ENCODE results near the gene DGCR8. TPM values are rescaled to one million over a fixed set of nuclear protein-coding genes. Genes with fewer than 3 reads are reported as not detected.

Gene DGCR8
- total RNA-seq, 1 donor, result 44.2 TPM

GRCh38 chr22:20137671-20138416, 57.8 kb downstream of the DGCR8 start:
- DNase-seq (ENCODE audit: insufficient read length, low spot score, missing footprints), result no peak
- H3K27me3 ChIP-seq (ENCODE audit: insufficient read depth, low read length), result no peaks in the 10 kb centered on the region
- peaks cover 50% of the 10 kb centered on the region for H4K20me1 ChIP-seq (ENCODE audit: insufficient read depth, low read length)
- no peak overlapping the region for H3K4me3 ChIP-seq (ENCODE audit: insufficient read depth, low read length)
- H3K79me2 ChIP-seq (ENCODE audit: insufficient read depth, low read length), result peaks cover 81% of the 10 kb centered on the region
- no peak for TF ChIP-seq CTCF (IDR thresholded peaks at IDR 0.05; ENCODE audit: extremely low read depth, low read depth, low read length)
- no peak overlapping the region for H2AFZ ChIP-seq (ENCODE audit: low read length)
- H3K4me1 ChIP-seq (ENCODE audit: insufficient read depth, low read length), result peaks cover 26% of the 10 kb centered on the region
- no peak overlapping the region for H3K4me2 ChIP-seq (ENCODE audit: insufficient read depth, low read length)
- no peaks in the 10 kb centered on the region for H3K9me3 ChIP-seq (ENCODE audit: low read depth, low read length)
- no peak overlapping the region for H3K27ac ChIP-seq (ENCODE audit: low read depth, low read length)
- H3K36me3 ChIP-seq (ENCODE audit: insufficient read depth, low read length), result peaks cover 5% of the 10 kb centered on the region

- no peak overlapping the region for H3K4me3 ChIP-seq (ENCODE audit: insufficient read depth, low read length)
- no peaks in the 10 kb centered on the region for H3K9me3 ChIP-seq (ENCODE audit: low read depth, low read length)
- H3K36me3 ChIP-seq (ENCODE audit: insufficient read depth, low read length), result peaks cover 5% of the 10 kb centered on the region
- H2AFZ ChIP-seq (ENCODE audit: low read length), result no peak overlapping the region
- no peak for TF ChIP-seq CTCF (IDR thresholded peaks at IDR 0.05; ENCODE audit: extremely low read depth, low read depth, low read length)
- H3K27ac ChIP-seq (ENCODE audit: low read depth, low read length), result no peak overlapping the region
- DNase-seq (ENCODE audit: insufficient read length, low spot score, missing footprints), result no peak
- H3K4me2 ChIP-seq (ENCODE audit: insufficient read depth, low read length), result no peak overlapping the region
- H3K4me1 ChIP-seq (ENCODE audit: insufficient read depth, low read length), result peaks cover 23% of the 10 kb centered on the region
- peaks cover 48% of the 10 kb centered on the region for H4K20me1 ChIP-seq (ENCODE audit: insufficient read depth, low read length)
- no peaks in the 10 kb centered on the region for H3K27me3 ChIP-seq (ENCODE audit: insufficient read depth, low read length)
- peaks cover 79% of the 10 kb centered on the region for H3K79me2 ChIP-seq (ENCODE audit: insufficient read depth, low read length)
These were observed 58.3 kb downstream of the DGCR8 start for GRCh38 chr22:20138417-20138738.

GRCh38 chr22:20138868-20139267, 58.8 kb downstream of the DGCR8 start:
- Histone ChIP-seq H3K27ac (ENCODE audit: low read depth, low read length) (no peak overlapping the region), H3K27me3 (ENCODE audit: insufficient read depth, low read length) (no peaks in the 10 kb centered on the region), H3K36me3 (ENCODE audit: insufficient read depth, low read length) (peaks cover 5% of the 10 kb centered on the region), H3K9me3 (ENCODE audit: low read depth, low read length) (no peaks in the 10 kb centered on the region), H3K4me2 (ENCODE audit: insufficient read depth, low read length) (no peak overlapping the region), H3K79me2 (ENCODE audit: insufficient read depth, low read length) (peaks cover 76% of the 10 kb centered on the region), H3K4me3 (ENCODE audit: insufficient read depth, low read length) (no peak overlapping the region), H3K4me1 (ENCODE audit: insufficient read depth, low read length) (peaks cover 23% of the 10 kb centered on the region), H4K20me1 (ENCODE audit: insufficient read depth, low read length) (peaks cover 45% of the 10 kb centered on the region), H2AFZ (ENCODE audit: low read length) (no peak overlapping the region)
- no peak for TF ChIP-seq CTCF (IDR thresholded peaks at IDR 0.05; ENCODE audit: extremely low read depth, low read depth, low read length)
- no peak for DNase-seq (ENCODE audit: insufficient read length, low spot score, missing footprints)

- H3K4me3 ChIP-seq (ENCODE audit: insufficient read depth, low read length), result no peak overlapping the region
- H2AFZ ChIP-seq (ENCODE audit: low read length), result no peak overlapping the region
- H3K27me3 ChIP-seq (ENCODE audit: insufficient read depth, low read length), result no peaks in the 10 kb centered on the region
- TF ChIP-seq CTCF (IDR thresholded peaks at IDR 0.05; ENCODE audit: extremely low read depth, low read depth, low read length), result no peak
- peaks cover 39% of the 10 kb centered on the region for H4K20me1 ChIP-seq (ENCODE audit: insufficient read depth, low read length)
- H3K27ac ChIP-seq (ENCODE audit: low read depth, low read length), result no peak overlapping the region
- DNase-seq (ENCODE audit: insufficient read length, low spot score, missing footprints), result no peak
- H3K4me2 ChIP-seq (ENCODE audit: insufficient read depth, low read length), result no peak overlapping the region
- H3K79me2 ChIP-seq (ENCODE audit: insufficient read depth, low read length), result peaks cover 69% of the 10 kb centered on the region
- peaks cover 23% of the 10 kb centered on the region for H3K4me1 ChIP-seq (ENCODE audit: insufficient read depth, low read length)
- peaks cover 5% of the 10 kb centered on the region for H3K36me3 ChIP-seq (ENCODE audit: insufficient read depth, low read length)
- H3K9me3 ChIP-seq (ENCODE audit: low read depth, low read length), result no peaks in the 10 kb centered on the region
These were observed 59.5 kb downstream of the DGCR8 start for GRCh38 chr22:20139391-20140106.

Data from osteoblast (primary cell).